HPDE6-E6E7 (cell line): ENCODE measurements around the gene PEX19.

Source experiments
- DNase-seq: peaks from one replicate; pipeline ENCODE4 v3.0.0; 2011; ENCODE audit warnings: missing footprints; ENCODE audit errors: extremely low spot score

The PEX19 gene

GRCh38 chr1:160239582-160240299 lies 45.2 kb downstream of the PEX19 start:
- no peak for DNase-seq

GRCh38 chr1:160238408-160238807 lies 46.5 kb downstream of the PEX19 start:
- DNase-seq: no peak

- DNase-seq: no peak
Observed at GRCh38 chr1:160237558-160237957, 47.4 kb downstream of the PEX19 start.

- no peak for DNase-seq
Observed at GRCh38 chr1:160236806-160237205, 48.1 kb downstream of the PEX19 start.

GRCh38 chr1:160232911-160233310 lies 52.0 kb downstream of the PEX19 start:
- no peak for DNase-seq

GRCh38 chr1:160228431-160228830 lies 56.5 kb downstream of the PEX19 start:
- DNase-seq: no peak

GRCh38 chr1:160227561-160227960 lies 57.4 kb downstream of the PEX19 start:
- no peak for DNase-seq

GRCh38 chr1:160227034-160227433 lies 57.9 kb downstream of the PEX19 start:
- no peak for DNase-seq
